ENCODE data around the gene RICTOR. TPM values are rescaled to one million over a fixed set of nuclear protein-coding genes. Genes with fewer than 3 reads are reported as not detected.

RICTOR gene
- total and polyA plus RNA-seq, 9 of the 15 experiments (the other 6 are each of a cell fraction or from before 2014, with no cell fraction given) = 13.9 to 46.6 (median 22.6) TPM

DNA sequence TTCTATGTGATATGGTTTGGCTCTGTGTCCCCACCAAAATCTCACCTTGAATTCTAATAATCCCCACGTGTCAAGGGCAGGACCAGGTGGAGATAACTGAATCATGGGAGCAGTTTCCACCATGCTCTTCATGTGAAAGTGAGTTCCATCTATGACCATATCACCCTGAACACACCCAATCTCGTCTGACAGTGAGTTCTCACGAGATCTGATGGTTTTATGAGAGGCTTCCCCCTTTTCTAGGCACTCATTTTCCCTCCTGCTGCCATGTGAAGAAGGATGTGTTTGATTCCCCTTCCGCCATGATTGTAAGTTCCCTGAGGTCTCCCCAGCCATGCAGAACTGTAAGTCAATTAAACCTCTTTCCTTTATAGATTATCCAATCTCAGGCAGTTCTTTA, 64.2 kb downstream of the RICTOR start:
- no TSS peak for BruUV-seq (replicated peaks)
- H3K36me3 ChIP-seq (ENCODE audit: control insufficient read depth, insufficient read depth, low read length) = peaks cover 40% of the 10 kb centered on the region

More for the DNA sequence above, 64.2 kb downstream of the RICTOR start:
- Histone ChIP-seq H3K79me2 (ENCODE audit: control insufficient read depth, insufficient read depth, low read length) (peaks cover 24% of the 10 kb centered on the region; the same call in 2 of the 3 replicates), H3K4me1 (replicated peaks in 1 of 2; ENCODE audit: control insufficient read depth in 2 of 2, insufficient read depth in 2 of 2, low read length in 2 of 2) (peaks cover 0 to 7% of the 10 kb centered on the region in 2 experiments; a peak in 2 of 5 replicates), H3K9me3 (replicated peaks; ENCODE audit: control insufficient read depth, insufficient read depth, low read depth, low read length) (peaks cover 21% of the 10 kb centered on the region), H3K4me3 (no peak overlapping the region), H3K9ac (ENCODE audit: insufficient read depth in 1 of 2, low read depth in 2 of 2, low read length in 2 of 2) (no peak overlapping the region), H3K4me2 (ENCODE audit: insufficient read depth, low read length) (no peak overlapping the region), H2AFZ (ENCODE audit: low read depth, low read length) (no peak overlapping the region), H3K9me1 (ENCODE audit: control insufficient read depth, insufficient read depth, low read length) (no peaks in the 10 kb centered on the region), H4K20me1 (replicated peaks; ENCODE audit: control insufficient read depth, insufficient read depth, low read length) (no peaks in the 10 kb centered on the region), H3K27me3 (ENCODE audit: control insufficient read depth in 2 of 2, insufficient read depth in 2 of 2, low read length in 2 of 2) (no peaks in the 10 kb centered on the region), H3K27ac (ENCODE audit: extremely low read depth, low read depth, low read length) (no peak overlapping the region)
- POLR2A ChIA-PET = interaction anchor here (1.3 kb wide), 1 partner anchor 9 kb away, joined by 5 read pairs; no protein-coding TSS in a partner anchor
- in situ Hi-C loops (cut with MboI) (no loop called here), intact Hi-C loops (cut with micrococcal nuclease) (loop anchor here (5.0 kb wide), 2 partner anchors 207 to 272 kb away; partner anchors contain the start of gene FYB1)
- ATAC-seq (no peak), FAIRE-seq (no peak), DNase-seq (ENCODE audit: extremely low read depth in 1 of 4, low spot score in 3 of 4) (no peak)
- TF ChIP-seq, protein P1, sequence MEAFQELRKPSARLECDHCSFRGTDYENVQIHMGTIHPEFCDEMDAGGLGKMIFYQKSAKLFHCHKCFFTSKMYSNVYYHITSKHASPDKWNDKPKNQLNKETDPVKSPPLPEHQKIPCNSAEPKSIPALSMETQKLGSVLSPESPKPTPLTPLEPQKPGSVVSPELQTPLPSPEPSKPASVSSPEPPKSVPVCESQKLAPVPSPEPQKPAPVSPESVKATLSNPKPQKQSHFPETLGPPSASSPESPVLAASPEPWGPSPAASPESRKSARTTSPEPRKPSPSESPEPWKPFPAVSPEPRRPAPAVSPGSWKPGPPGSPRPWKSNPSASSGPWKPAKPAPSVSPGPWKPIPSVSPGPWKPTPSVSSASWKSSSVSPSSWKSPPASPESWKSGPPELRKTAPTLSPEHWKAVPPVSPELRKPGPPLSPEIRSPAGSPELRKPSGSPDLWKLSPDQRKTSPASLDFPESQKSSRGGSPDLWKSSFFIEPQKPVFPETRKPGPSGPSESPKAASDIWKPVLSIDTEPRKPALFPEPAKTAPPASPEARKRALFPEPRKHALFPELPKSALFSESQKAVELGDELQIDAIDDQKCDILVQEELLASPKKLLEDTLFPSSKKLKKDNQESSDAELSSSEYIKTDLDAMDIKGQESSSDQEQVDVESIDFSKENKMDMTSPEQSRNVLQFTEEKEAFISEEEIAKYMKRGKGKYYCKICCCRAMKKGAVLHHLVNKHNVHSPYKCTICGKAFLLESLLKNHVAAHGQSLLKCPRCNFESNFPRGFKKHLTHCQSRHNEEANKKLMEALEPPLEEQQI (IDR thresholded peaks at IDR 0.05) = peak; percentile 59; the same call in 1 of the 2 replicates
- TF ChIP-seq POLR2G (IDR thresholded peaks at IDR 0.05; ENCODE audit: low read depth, low read length) (no peak), CC2D1A (IDR thresholded peaks at IDR 0.05) (peak; percentile 54; the same call in 1 of the 2 replicates)
- WGBS (ENCODE audit: insufficient coverage, low coverage, missing lambda C conversion rate) = 79% methylated on average over 4 of the region's 4 CpGs
- CTCF ChIA-PET (ENCODE audit: low intra/inter-chr PET ratio) = no interaction called here
